Prostate gland (tissue), 2 donors: ENCODE results near the gene SLC16A5.

Experiments
- POLR2A ChIP-seq: fragments of 450-650 bp; IDR thresholded peaks from one replicate; pipeline ENCODE4 v1.6.1; 2016; ENCODE audit warnings: antibody characterized with exemption, mild to moderate bottlenecking
- TF ChIP-seq, protein P1 (sequence below), 4 experiments: fragments of 200-600 bp in 2 of 4; fragments of 450-650 bp in 2 of 4; sonication (generic) in 2 of 4; IDR thresholded peaks; 1 replicate in 3 of 4; 2 replicates in 1 of 4; pipeline ENCODE4 v1.5.1; 2016 to 2019; ENCODE audit warnings: antibody characterized with exemption in 4 of 4, mild to moderate bottlenecking in 2 of 4, moderate library complexity in 2 of 4

DNA sequence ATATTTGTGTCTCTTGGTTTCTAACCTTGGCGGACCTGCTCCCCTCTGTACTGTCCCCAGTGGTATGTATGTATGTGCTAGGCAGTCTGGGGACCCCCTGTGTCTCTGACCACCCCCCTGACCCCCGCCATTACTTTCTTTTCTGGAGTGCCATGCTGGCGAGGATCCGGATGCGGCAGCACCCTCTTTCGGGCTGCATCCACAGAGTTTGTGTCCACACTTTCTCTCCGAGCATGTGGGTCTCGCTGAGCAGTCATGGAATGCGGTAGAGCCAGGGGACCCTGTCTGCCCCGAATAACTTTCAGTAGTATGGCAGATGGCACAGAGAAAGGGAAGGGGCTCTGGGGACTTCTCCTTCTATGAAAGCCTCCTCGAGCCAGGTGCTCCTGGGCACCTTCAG, 23.7 kb upstream of the SLC16A5 start:
- TF ChIP-seq, protein P1, sequence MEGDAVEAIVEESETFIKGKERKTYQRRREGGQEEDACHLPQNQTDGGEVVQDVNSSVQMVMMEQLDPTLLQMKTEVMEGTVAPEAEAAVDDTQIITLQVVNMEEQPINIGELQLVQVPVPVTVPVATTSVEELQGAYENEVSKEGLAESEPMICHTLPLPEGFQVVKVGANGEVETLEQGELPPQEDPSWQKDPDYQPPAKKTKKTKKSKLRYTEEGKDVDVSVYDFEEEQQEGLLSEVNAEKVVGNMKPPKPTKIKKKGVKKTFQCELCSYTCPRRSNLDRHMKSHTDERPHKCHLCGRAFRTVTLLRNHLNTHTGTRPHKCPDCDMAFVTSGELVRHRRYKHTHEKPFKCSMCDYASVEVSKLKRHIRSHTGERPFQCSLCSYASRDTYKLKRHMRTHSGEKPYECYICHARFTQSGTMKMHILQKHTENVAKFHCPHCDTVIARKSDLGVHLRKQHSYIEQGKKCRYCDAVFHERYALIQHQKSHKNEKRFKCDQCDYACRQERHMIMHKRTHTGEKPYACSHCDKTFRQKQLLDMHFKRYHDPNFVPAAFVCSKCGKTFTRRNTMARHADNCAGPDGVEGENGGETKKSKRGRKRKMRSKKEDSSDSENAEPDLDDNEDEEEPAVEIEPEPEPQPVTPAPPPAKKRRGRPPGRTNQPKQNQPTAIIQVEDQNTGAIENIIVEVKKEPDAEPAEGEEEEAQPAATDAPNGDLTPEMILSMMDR (IDR thresholded peaks at IDR 0.05) = no peak
- TF ChIP-seq POLR2A = no peak
